LNCAP (cell line): ENCODE results near the gene HPS1.

ENCODE experiments used
- TF ChIP-seq, protein P1 (sequence below): fragments of 450-650 bp; IDR thresholded peaks from 2 replicates; pipeline ENCODE4 v1.5.1; 2017; ENCODE audit warnings: mild to moderate bottlenecking

Gene HPS1

DNA sequence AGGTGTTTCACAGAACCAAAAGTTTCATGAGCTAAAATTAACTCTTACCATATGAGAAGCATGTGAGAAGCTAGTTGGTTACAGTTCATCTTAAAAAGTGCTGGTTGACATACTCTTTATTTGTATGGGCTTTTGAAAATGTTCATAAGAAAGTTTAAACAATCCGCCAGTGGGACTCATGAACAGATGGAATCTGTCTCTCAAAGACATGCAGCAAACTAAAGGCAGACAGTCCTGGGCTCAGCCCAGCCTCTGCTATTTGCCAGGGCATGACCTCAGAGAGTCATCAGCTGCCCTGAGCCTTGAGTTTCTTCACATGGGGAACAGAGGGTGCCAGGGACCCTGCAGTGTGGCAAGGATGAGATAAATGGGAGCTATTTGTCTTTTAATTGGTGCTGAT is 35.0 kb downstream of the HPS1 start:
- TF ChIP-seq, protein P1, sequence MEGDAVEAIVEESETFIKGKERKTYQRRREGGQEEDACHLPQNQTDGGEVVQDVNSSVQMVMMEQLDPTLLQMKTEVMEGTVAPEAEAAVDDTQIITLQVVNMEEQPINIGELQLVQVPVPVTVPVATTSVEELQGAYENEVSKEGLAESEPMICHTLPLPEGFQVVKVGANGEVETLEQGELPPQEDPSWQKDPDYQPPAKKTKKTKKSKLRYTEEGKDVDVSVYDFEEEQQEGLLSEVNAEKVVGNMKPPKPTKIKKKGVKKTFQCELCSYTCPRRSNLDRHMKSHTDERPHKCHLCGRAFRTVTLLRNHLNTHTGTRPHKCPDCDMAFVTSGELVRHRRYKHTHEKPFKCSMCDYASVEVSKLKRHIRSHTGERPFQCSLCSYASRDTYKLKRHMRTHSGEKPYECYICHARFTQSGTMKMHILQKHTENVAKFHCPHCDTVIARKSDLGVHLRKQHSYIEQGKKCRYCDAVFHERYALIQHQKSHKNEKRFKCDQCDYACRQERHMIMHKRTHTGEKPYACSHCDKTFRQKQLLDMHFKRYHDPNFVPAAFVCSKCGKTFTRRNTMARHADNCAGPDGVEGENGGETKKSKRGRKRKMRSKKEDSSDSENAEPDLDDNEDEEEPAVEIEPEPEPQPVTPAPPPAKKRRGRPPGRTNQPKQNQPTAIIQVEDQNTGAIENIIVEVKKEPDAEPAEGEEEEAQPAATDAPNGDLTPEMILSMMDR, result no peak

DNA sequence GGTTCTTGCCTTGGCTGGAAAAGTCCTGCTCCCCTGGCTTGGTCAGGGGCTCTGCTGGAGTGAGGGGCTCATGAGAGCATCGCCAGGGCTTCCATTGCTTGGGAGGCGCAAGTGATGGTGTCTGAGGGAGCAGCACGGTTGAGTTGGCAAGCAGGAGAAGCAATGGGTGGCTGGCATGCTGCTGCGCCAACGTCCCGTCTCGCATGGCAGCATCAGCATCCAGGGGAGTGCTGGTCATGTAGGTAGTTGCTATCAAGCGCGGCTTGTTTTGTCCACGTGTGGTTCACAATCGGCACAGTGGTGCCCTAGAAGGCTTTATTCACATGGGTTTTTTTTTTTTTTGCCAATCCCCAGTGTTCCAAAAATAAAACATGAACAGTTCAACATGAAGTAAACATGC is 35.6 kb downstream of the HPS1 start:
- TF ChIP-seq, protein P1, result no peak

GRCh38 chr10:98410759-98411158 is 36.0 kb downstream of the HPS1 start:
- TF ChIP-seq, protein P1, result no peak

GRCh38 chr10:98410135-98410743 is 36.5 kb downstream of the HPS1 start:
- TF ChIP-seq, protein P1, result no peak

GRCh38 chr10:98408799-98409198 is 37.9 kb downstream of the HPS1 start:
- TF ChIP-seq, protein P1, result no peak

DNA sequence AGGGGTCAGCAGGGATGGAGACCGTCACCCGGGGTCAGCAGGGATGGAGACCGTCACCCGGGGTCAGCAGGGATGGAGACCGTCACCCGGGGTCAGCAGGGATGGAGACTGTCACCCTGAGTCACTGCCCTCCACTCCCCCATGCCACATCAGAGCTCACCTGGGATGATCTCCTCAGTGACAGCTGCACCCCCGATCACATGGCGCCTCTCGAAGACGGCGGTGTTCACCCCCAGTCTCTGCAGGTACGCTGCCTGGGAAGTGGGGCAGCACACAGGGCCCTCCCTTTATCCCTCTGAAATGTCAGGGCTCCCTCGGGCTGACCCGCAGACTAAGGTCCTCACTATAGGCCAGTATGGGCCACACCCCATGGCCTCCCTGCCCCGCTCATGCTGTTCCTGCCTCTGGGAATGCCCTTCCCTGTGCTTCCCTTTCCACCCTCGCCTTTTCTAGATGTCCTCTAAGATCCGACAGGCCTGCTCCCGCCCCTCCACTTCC is 38.9 kb downstream of the HPS1 start:
- TF ChIP-seq, protein P1, result no peak

- TF ChIP-seq, protein P1, result no peak
Measured at GRCh38 chr10:98407017-98407743, 39.6 kb downstream of the HPS1 start.
